Retina (tissue), 1 donor: ENCODE measurements around the gene PI4KB.
"Not testable (repeated sequence)": the region's sequence is repeated elsewhere in the genome, so short reads cannot be mapped to it uniquely, and the experiment has no call there.

ENCODE experiments used
- DNase-seq: peaks from one replicate; pipeline ENCODE4 v3.0.0-alpha.2; 2016

The PI4KB gene

GRCh38 chr1:151275341-151275740, 51.9 kb downstream of the PI4KB start:
- DNase-seq, result not testable (repeated sequence)

GRCh38 chr1:151273924-151274466, 53.2 kb downstream of the PI4KB start:
- no peak for DNase-seq

GRCh38 chr1:151267760-151268159, 59.5 kb downstream of the PI4KB start:
- DNase-seq, result no peak

- no peak for DNase-seq
Measured at GRCh38 chr1:151266821-151267220, 60.4 kb downstream of the PI4KB start.

- DNase-seq, result no peak
Measured at GRCh38 chr1:151266315-151266714, 60.9 kb downstream of the PI4KB start.

- DNase-seq, result no peak
Measured at GRCh38 chr1:151265446-151266236, 61.6 kb downstream of the PI4KB start.

GRCh38 chr1:151259351-151259750, 67.9 kb downstream of the PI4KB start:
- DNase-seq, result no peak

- DNase-seq, result peak; percentile 3
Measured at GRCh38 chr1:151255381-151255780, 71.8 kb downstream of the PI4KB start.

GRCh38 chr1:151254217-151255213, 72.7 kb downstream of the PI4KB start, which contains the start of gene PSMD4:
Gene PSMD4 (plus strand): TSS chr1:151254734. CDS start chr1:151254783, 49 bp downstream.
- peak; percentile 97 for DNase-seq

GRCh38 chr1:151251656-151252470, 75.4 kb downstream of the PI4KB start:
- peak; percentile 39 for DNase-seq

- DNase-seq, result no peak
Measured at GRCh38 chr1:151246786-151247185, 80.4 kb downstream of the PI4KB start.

- DNase-seq, result no peak
Measured at GRCh38 chr1:151243683-151244216, 83.5 kb downstream of the PI4KB start.

GRCh38 chr1:151242442-151242841, 84.8 kb downstream of the PI4KB start:
- no peak for DNase-seq
